ENCODE results near the gene TFDP2. TPM values are rescaled to one million over a fixed set of nuclear protein-coding genes. Genes with fewer than 3 reads are reported as not detected.

Gene TFDP2
- total RNA-seq, 2 experiments from 2014 or later = 27.4 to 27.8 TPM

- DNase-seq (no peak), ATAC-seq (no peak)
- H3K36me3 Mint-ChIP-seq (ENCODE audit: low read depth) = peaks cover 11% of the 10 kb centered on the region
- H3K4me1 Mint-ChIP-seq (ENCODE audit: low read depth) = no peaks in the 10 kb centered on the region
- H3K27ac Mint-ChIP-seq = no peak overlapping the region
- no peak overlapping the region for H3K4me3 Mint-ChIP-seq
- TF ChIP-seq CTCF (IDR thresholded peaks at IDR 0.05) = no peak
- POLR2A ChIA-PET = no interaction called here
- H3K27me3 Mint-ChIP-seq = no peaks in the 10 kb centered on the region
- no peaks in the 10 kb centered on the region for H3K9me3 Mint-ChIP-seq
- intact Hi-C loops (cut with micrococcal nuclease) = no loop called here
- CTCF ChIA-PET = interaction anchor here (1.4 kb wide), 1 partner anchor 10 kb away, joined by 4 read pairs; no protein-coding TSS in a partner anchor
Observed at GRCh38 chr3:142174559-142174958, 25.2 kb upstream of the TFDP2 start.

GRCh38 chr3:142168514-142168913 is 19.2 kb upstream of the TFDP2 start:
- no peak overlapping the region for H3K4me3 Mint-ChIP-seq
- intact Hi-C loops (cut with micrococcal nuclease) = no loop called here
- no peaks in the 10 kb centered on the region for H3K27me3 Mint-ChIP-seq
- ChIA-PET POLR2A (no interaction called here), CTCF (no interaction called here)
- TF ChIP-seq CTCF (IDR thresholded peaks at IDR 0.05) = no peak
- ATAC-seq (no peak), DNase-seq (no peak)
- no peaks in the 10 kb centered on the region for H3K4me1 Mint-ChIP-seq (ENCODE audit: low read depth)
- peaks cover 11% of the 10 kb centered on the region for H3K36me3 Mint-ChIP-seq (ENCODE audit: low read depth)
- no peaks in the 10 kb centered on the region for H3K9me3 Mint-ChIP-seq
- H3K27ac Mint-ChIP-seq = no peak overlapping the region

- Mint-ChIP-seq H3K27ac (no peak overlapping the region), H3K36me3 (ENCODE audit: low read depth) (peaks cover 10% of the 10 kb centered on the region), H3K4me1 (ENCODE audit: low read depth) (no peaks in the 10 kb centered on the region), H3K27me3 (no peaks in the 10 kb centered on the region), H3K4me3 (no peak overlapping the region), H3K9me3 (no peaks in the 10 kb centered on the region)
- no peak for ATAC-seq
- no peak for TF ChIP-seq CTCF (IDR thresholded peaks at IDR 0.05)
- POLR2A ChIA-PET = no interaction called here
- no peak for DNase-seq
- CTCF ChIA-PET = interaction anchor here (1.4 to 2.1 kb wide), 3 partner anchors 9 to 114 kb away, joined by 4 to 10 read pairs (median 7); no protein-coding TSS in a partner anchor
- intact Hi-C loops (cut with micrococcal nuclease) = no loop called here
Observed at GRCh38 chr3:142165194-142165593, 15.8 kb upstream of the TFDP2 start.

GRCh38 chr3:142159083-142159740 is 9.9 kb upstream of the TFDP2 start:
- no peak for TF ChIP-seq CTCF (IDR thresholded peaks at IDR 0.05)
- Mint-ChIP-seq H3K36me3 (ENCODE audit: low read depth) (no peaks in the 10 kb centered on the region), H3K9me3 (no peaks in the 10 kb centered on the region), H3K4me1 (ENCODE audit: low read depth) (no peaks in the 10 kb centered on the region), H3K27ac (no peak overlapping the region), H3K27me3 (no peaks in the 10 kb centered on the region), H3K4me3 (no peak overlapping the region)
- DNase-seq = no peak
- intact Hi-C loops (cut with micrococcal nuclease) = no loop called here
- ChIA-PET CTCF (no interaction called here), POLR2A (no interaction called here)
- ATAC-seq = no peak

- Mint-ChIP-seq H3K27ac (no peak overlapping the region), H3K4me3 (no peak overlapping the region), H3K27me3 (no peaks in the 10 kb centered on the region), H3K9me3 (no peaks in the 10 kb centered on the region), H3K36me3 (ENCODE audit: low read depth) (no peaks in the 10 kb centered on the region), H3K4me1 (ENCODE audit: low read depth) (no peaks in the 10 kb centered on the region)
- intact Hi-C loops (cut with micrococcal nuclease) = no loop called here
- ChIA-PET POLR2A (no interaction called here), CTCF (no interaction called here)
- ATAC-seq = no peak
- TF ChIP-seq CTCF (IDR thresholded peaks at IDR 0.05) = no peak
- DNase-seq = no peak
Observed at GRCh38 chr3:142154186-142154585, 4.8 kb upstream of the TFDP2 start.

Measured in activated CD8-positive, alpha-beta T cell treated with anti-CD3 and anti-CD28 coated beads for 36 hours (primary cell).